ENCODE data around the gene AOC3.
A peak's percentile ranks its signal among the peaks of the same experiment; 100 is the strongest.

AOC3 gene

GRCh38 chr17:42850954-42851353, at the start of gene AOC3:
TSS of gene AOC3 (plus strand) at chr17:42851199. CDS start at chr17:42851344, 145 bp downstream.
- no peak for DNase-seq

- no peak for DNase-seq
Measured at GRCh38 chr17:42803074-42803883, 47.7 kb upstream of the AOC3 start.

- DNase-seq: no peak
Measured at GRCh38 chr17:42804918-42805367, 46.1 kb upstream of the AOC3 start.

GRCh38 chr17:42806249-42806648, 44.8 kb upstream of the AOC3 start:
- no peak for DNase-seq

- DNase-seq: peak; percentile 12
Measured at GRCh38 chr17:42809250-42809649, 41.7 kb upstream of the AOC3 start.

- no peak for DNase-seq
Measured at GRCh38 chr17:42814633-42815399, 36.2 kb upstream of the AOC3 start.

- DNase-seq: no peak
Measured at GRCh38 chr17:42817866-42818265, 33.1 kb upstream of the AOC3 start.

- no peak for DNase-seq
Measured at GRCh38 chr17:42818379-42818778, 32.6 kb upstream of the AOC3 start.

- DNase-seq: peak; percentile 81
Measured at GRCh38 chr17:42819939-42820535, 31.0 kb upstream of the AOC3 start.

GRCh38 chr17:42821176-42821575, 29.8 kb upstream of the AOC3 start:
- DNase-seq: no peak

- no peak for DNase-seq
Measured at GRCh38 chr17:42827472-42827871, 23.5 kb upstream of the AOC3 start.

GRCh38 chr17:42830971-42831370, 20.0 kb upstream of the AOC3 start:
- no peak for DNase-seq

- DNase-seq: no peak
Measured at GRCh38 chr17:42832213-42832933, 18.6 kb upstream of the AOC3 start.

GRCh38 chr17:42832934-42833766, 17.8 kb upstream of the AOC3 start, which contains the start of gene PSME3:
TSS of gene PSME3 (plus strand) at chr17:42833397. CDS start at chr17:42833632, 235 bp downstream.
- DNase-seq: peak; percentile 94

- no peak for DNase-seq
Measured at GRCh38 chr17:42833767-42834422, 17.1 kb upstream of the AOC3 start.

GRCh38 chr17:42835732-42836131, 15.3 kb upstream of the AOC3 start:
- no peak for DNase-seq

- no peak for DNase-seq
Measured at GRCh38 chr17:42841975-42842685, 8.9 kb upstream of the AOC3 start.

GRCh38 chr17:42843358-42843934, 7.6 kb upstream of the AOC3 start:
- peak; percentile 61 for DNase-seq

GRCh38 chr17:42844271-42844670, 6.7 kb upstream of the AOC3 start, which contains the start of gene AOC2:
TSS of gene AOC2 (plus strand) at chr17:42844580. CDS start at chr17:42844627, 47 bp downstream.
- DNase-seq: no peak
